K562 (cell line): ENCODE measurements around the gene COL7A1. TPM values are rescaled to one million over a fixed set of nuclear protein-coding genes. Genes with fewer than 3 reads are reported as not detected.

Experiments
- REST ChIP-seq, 2 experiments: fragments of 450-650 bp; formaldehyde crosslinking in 1 of 2; IDR thresholded peaks; 2 replicates each; pipeline versions ENCODE4 v1.4.0 to v1.6.1; 2014 to 2020; ENCODE audit warnings: mild to moderate bottlenecking in 2 of 2, borderline replicate concordance in 1 of 2, low read depth in 1 of 2
- polyA plus RNA-seq, 8 experiments: library from polyadenylated mRNA; depleted of rRNA in 4 of 8; stranded (reverse) in 5 of 8; unstranded in 3 of 8; fragments of >200 nt; fragmentation: Nextera tagmentation in 2 of 8; fragmentation: Illumina TruSeq in 1 of 8; extraction: Ambion mirVana in 2 of 8; extraction: Trizol in 1 of 8; gene quantifications; 2 replicates each; pipeline versions ENCODE4 v1.2.1 to v1.2.3, GENCODE V29; 2011 to 2014; ENCODE audit warnings: inconsistent platforms in 1 of 8, missing spikeins in 1 of 8
- total RNA-seq, 7 experiments: library from RNA; depleted of rRNA in 6 of 7; stranded (reverse); fragments of >200 nt in 6 of 7; fragmentation: Illumina TruSeq in 2 of 7; extraction: Trizol in 2 of 7; gene quantifications; 2 replicates each; pipeline versions ENCODE4 v1.2.1 to v1.2.3, GENCODE V29; 2011 to 2021; ENCODE audit warnings: low replicate concordance in 1 of 7

COL7A1 gene
- total and polyA plus RNA-seq, 9 of the 15 experiments (the other 6 are each of a cell fraction or from before 2014, with no cell fraction given): 0.09 to 0.66 (median 0.35) TPM; not detected in 3

DNA sequence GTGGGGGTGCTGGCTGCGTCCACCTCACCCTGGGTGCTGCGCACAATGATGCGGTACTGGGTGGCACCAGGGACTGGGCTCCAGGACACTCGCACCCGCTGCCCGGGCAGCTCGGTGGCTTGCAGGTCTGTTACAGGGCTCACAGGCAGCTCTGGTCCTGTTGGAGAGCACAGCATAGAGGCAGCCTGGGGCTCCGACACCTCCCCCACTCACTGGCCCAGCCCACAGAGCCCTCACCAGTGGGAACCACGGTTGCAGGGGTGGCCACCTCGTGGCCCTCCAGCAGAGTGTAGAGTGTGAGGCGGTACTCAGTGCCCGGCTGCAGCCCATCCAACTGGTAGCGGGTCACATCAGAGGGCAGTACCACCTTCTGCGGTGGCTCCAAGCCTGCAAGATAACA, 3.7 kb downstream of the COL7A1 start (continued):
- TF ChIP-seq REST (IDR thresholded peaks at IDR 0.05; ENCODE audit: borderline replicate concordance): no peak
- no peak for TF ChIP-seq REST (CRISPR knock-in tag; IDR thresholded peaks at IDR 0.05; ENCODE audit: low read depth)
- TF ChIP-seq, all 486 proteins: peak for 1
